Caco-2 (cell line): ENCODE results near the gene ATP2C2. TPM values are rescaled to one million over a fixed set of nuclear protein-coding genes. Genes with fewer than 3 reads are reported as not detected.
A peak's percentile ranks its signal among the peaks of the same experiment; 100 is the strongest.

ENCODE experiments used
- BruUV-seq: library from RNA; stranded (reverse); fragments of 400-500 nt; replicated peaks from 2 replicates; lab custom pipeline; 2021; lab: Mats Ljungman, UMichigan
- CTCF ChIA-PET: fragments of 300-600 bp; sonication (Branson Sonifier 250); formaldehyde crosslinking; loops from one replicate; lab custom pipeline; 2022; ENCODE audit warnings: antibody characterized with exemption; lab: Charles Lee
- POLR2A ChIA-PET: fragments of 300-600 bp; sonication (Branson Sonifier 250); formaldehyde crosslinking; loops from one replicate; lab custom pipeline; 2022; ENCODE audit warnings: antibody characterized with exemption; lab: Charles Lee
- DNase-seq, 2 experiments: peaks; one replicate each; pipeline versions ENCODE4 v3.0.0 to v3.0.0-alpha.2; 2020 to 2022
- H3K27me3 ChIP-seq: replicated peaks from 2 replicates; pipeline ENCODE4 v1.6.0; 2011; ENCODE audit warnings: low read length; ENCODE audit not compliant: control insufficient read depth, insufficient read depth
- H3K36me3 ChIP-seq: 2 replicates; pipeline ENCODE4 v1.5.1; 2011; ENCODE audit warnings: low read length; ENCODE audit not compliant: control insufficient read depth, insufficient read depth
- H3K4me1 ChIP-seq: fragments of 250-450 bp; sonication (Bioruptor Pico); 2 replicates; pipeline ENCODE4 v1.5.1; 2020; ENCODE audit warnings: mild to moderate bottlenecking
- H3K4me3 ChIP-seq: 2 replicates; pipeline ENCODE4 v1.5.1; 2011; ENCODE audit warnings: low read depth, mild to moderate bottlenecking, control low read depth, low read length
- H3K9me3 ChIP-seq: fragments of 250-450 bp; sonication (Bioruptor Pico); 2 replicates; pipeline ENCODE4 v1.5.1; 2020; ENCODE audit warnings: mild to moderate bottlenecking, moderate library complexity
- H3K27ac Mint-ChIP-seq: one replicate; pipeline ENCODE4 v1.8.0; 2022; ENCODE audit warnings: mixed read lengths; ENCODE audit not compliant: unreplicated experiment
- H3K27me3 Mint-ChIP-seq: one replicate; pipeline ENCODE4 v1.8.0; 2022; ENCODE audit warnings: mixed read lengths; ENCODE audit not compliant: insufficient read depth, unreplicated experiment
- H3K36me3 Mint-ChIP-seq: one replicate; pipeline ENCODE4 v1.8.0; 2022; ENCODE audit warnings: mild to moderate bottlenecking, mixed read lengths; ENCODE audit not compliant: insufficient read depth, unreplicated experiment
- H3K4me1 Mint-ChIP-seq: one replicate; pipeline ENCODE4 v1.8.0; 2022; ENCODE audit warnings: low read depth, mixed read lengths; ENCODE audit not compliant: unreplicated experiment
- H3K4me3 Mint-ChIP-seq: one replicate; pipeline ENCODE4 v1.8.0; 2022; ENCODE audit warnings: mild to moderate bottlenecking, moderate library complexity, mixed read lengths; ENCODE audit not compliant: unreplicated experiment
- H3K9me3 Mint-ChIP-seq: one replicate; pipeline ENCODE4 v1.8.0; 2022; ENCODE audit warnings: mixed read lengths; ENCODE audit not compliant: unreplicated experiment
- intact Hi-C: fragments of 100-400 bp; cut with micrococcal nuclease; formaldehyde crosslinking; loops from one replicate; pipeline ENCODE4 v1.10.0; 2022; ENCODE audit not compliant: unreplicated experiment
- total RNA-seq: library from RNA; stranded (reverse); gene quantifications from 2 replicates; pipeline ENCODE4 v1.2.3, GENCODE V29; 2022
- TF ChIP-seq, protein P1 (sequence below), 2 experiments: fragments of 200-600 bp in 1 of 2; IDR thresholded peaks; 1 replicate in 1 of 2; 2 replicates in 1 of 2; pipeline versions ENCODE4 v1.5.1 to v1.8.0; 2011 to 2022; ENCODE audit warnings: antibody characterized with exemption in 1 of 2, control low read depth in 1 of 2, inconsistent platforms in 1 of 2, low read depth in 1 of 2, low read length in 1 of 2, mild to moderate bottlenecking in 1 of 2, moderate library complexity in 1 of 2; ENCODE audit not compliant: insufficient read depth in 1 of 2, severe bottlenecking in 1 of 2, unreplicated experiment in 1 of 2

ATP2C2 gene
- total RNA-seq, 1 experiment from 2014 or later, result 47.0 TPM

DNA sequence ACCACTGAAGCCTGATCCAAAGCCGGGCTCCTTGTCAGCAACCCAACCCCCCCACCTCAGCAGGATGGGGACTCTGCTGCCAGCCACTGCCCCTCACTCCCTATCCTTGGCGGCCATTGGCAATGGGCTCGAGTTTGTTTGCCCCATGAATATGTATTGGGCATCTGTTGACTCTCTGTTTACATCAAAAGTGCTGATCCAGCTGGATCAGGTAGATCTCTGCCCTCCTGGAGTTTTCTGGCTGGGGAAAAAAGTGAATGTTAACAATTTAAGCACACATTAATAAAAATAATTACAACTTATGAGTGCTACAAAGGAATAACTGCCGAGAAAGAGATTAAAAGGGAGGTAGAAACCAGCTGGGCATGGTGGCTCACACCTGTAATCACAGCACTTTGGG is 62.5 kb downstream of the ATP2C2 start:
- Histone ChIP-seq H3K9me3 (no peaks in the 10 kb centered on the region), H3K4me3 (no peak overlapping the region), H3K36me3 (no peaks in the 10 kb centered on the region; the same call in 1 of the 2 replicates), H3K4me1 (peaks cover 12% of the 10 kb centered on the region; the same call in 1 of the 2 replicates), H3K27me3 (no peaks in the 10 kb centered on the region)
- Mint-ChIP-seq H3K4me3 (no peak overlapping the region), H3K36me3 (peaks cover 10% of the 10 kb centered on the region), H3K27ac (no peak overlapping the region), H3K27me3 (no peaks in the 10 kb centered on the region), H3K4me1 (peaks cover 10% of the 10 kb centered on the region), H3K9me3 (no peaks in the 10 kb centered on the region)
- ChIA-PET POLR2A (no interaction called here), CTCF (no interaction called here)
- TF ChIP-seq, protein P1, sequence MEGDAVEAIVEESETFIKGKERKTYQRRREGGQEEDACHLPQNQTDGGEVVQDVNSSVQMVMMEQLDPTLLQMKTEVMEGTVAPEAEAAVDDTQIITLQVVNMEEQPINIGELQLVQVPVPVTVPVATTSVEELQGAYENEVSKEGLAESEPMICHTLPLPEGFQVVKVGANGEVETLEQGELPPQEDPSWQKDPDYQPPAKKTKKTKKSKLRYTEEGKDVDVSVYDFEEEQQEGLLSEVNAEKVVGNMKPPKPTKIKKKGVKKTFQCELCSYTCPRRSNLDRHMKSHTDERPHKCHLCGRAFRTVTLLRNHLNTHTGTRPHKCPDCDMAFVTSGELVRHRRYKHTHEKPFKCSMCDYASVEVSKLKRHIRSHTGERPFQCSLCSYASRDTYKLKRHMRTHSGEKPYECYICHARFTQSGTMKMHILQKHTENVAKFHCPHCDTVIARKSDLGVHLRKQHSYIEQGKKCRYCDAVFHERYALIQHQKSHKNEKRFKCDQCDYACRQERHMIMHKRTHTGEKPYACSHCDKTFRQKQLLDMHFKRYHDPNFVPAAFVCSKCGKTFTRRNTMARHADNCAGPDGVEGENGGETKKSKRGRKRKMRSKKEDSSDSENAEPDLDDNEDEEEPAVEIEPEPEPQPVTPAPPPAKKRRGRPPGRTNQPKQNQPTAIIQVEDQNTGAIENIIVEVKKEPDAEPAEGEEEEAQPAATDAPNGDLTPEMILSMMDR (IDR thresholded peaks at IDR 0.05; ENCODE audit: insufficient read depth in 1 of 2, low read depth in 1 of 2, low read length in 1 of 2, severe bottlenecking in 1 of 2, unreplicated experiment in 1 of 2), result no peak
- no TSS peak for BruUV-seq
- intact Hi-C loops, result no loop called here
- no peak for DNase-seq

DNA sequence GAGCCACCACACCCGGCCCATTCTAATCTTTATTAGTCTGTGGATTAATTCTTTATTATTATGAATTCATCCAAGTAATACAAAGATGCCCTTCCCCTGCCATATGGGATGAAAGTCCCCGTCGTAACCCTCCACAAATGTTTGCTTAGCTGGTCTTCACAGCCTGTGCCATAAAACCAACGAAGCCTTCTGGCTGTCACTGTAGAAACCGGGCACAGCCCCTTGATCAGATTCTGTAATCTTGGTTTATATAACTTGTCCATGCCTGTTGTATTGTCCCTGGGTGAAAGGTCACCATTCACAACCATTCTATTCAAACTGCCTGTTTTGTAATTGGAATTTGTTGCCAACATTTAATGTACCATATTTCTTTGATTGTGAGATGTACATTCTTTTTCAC is 66.5 kb downstream of the ATP2C2 start:
- no peaks in the 10 kb centered on the region for H3K9me3 Mint-ChIP-seq
- no peak overlapping the region for H3K27ac Mint-ChIP-seq
- no peaks in the 10 kb centered on the region for H3K27me3 Mint-ChIP-seq
- POLR2A ChIA-PET, result no interaction called here
- H3K36me3 Mint-ChIP-seq, result peaks cover 8% of the 10 kb centered on the region
- TF ChIP-seq, protein P1 (IDR thresholded peaks at IDR 0.05; ENCODE audit: insufficient read depth in 1 of 2, low read depth in 1 of 2, low read length in 1 of 2, severe bottlenecking in 1 of 2, unreplicated experiment in 1 of 2), result no peak
- no peaks in the 10 kb centered on the region for H3K9me3 ChIP-seq
- peaks cover 10% of the 10 kb centered on the region for H3K4me1 Mint-ChIP-seq
- H3K27me3 ChIP-seq, result no peaks in the 10 kb centered on the region
- H3K4me3 ChIP-seq, result no peak overlapping the region
- H3K4me1 ChIP-seq, result peaks cover 12% of the 10 kb centered on the region; the same call in 1 of the 2 replicates
- CTCF ChIA-PET, result no interaction called here
- no peak overlapping the region for H3K4me3 Mint-ChIP-seq
- no TSS peak for BruUV-seq
- H3K36me3 ChIP-seq, result no peaks in the 10 kb centered on the region; the same call in 1 of the 2 replicates
- intact Hi-C loops, result no loop called here
- peak; percentile 45 to 71 for DNase-seq

DNA sequence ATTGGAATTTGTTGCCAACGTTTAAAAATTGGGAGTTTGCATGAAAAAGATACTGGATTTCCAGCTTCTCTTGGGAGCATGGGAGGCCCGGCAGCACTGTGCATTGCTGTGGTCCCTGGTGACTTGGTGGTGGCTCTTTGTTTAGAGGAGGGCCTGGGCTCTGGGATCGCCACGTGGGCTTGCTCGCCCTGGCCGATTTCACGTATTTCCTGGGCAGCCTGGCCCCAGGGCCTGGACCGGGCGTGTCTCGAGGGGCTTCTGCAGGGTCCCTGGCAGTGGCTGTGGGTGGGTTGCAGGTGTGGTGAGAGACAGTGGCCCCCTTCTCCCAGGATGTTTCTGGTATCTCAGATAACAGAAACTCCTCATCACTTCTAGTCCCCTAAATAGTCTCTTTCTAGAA is 67.9 kb downstream of the ATP2C2 start:
- intact Hi-C loops, result no loop called here
- H3K27me3 ChIP-seq, result no peaks in the 10 kb centered on the region
- no peaks in the 10 kb centered on the region for H3K9me3 Mint-ChIP-seq
- no peaks in the 10 kb centered on the region for H3K9me3 ChIP-seq
- peaks cover 10% of the 10 kb centered on the region for H3K4me1 Mint-ChIP-seq
- ChIA-PET CTCF (no interaction called here), POLR2A (no interaction called here)
- BruUV-seq, result no TSS peak
- H3K4me3 Mint-ChIP-seq, result no peak overlapping the region
- peaks cover 8% of the 10 kb centered on the region for H3K36me3 Mint-ChIP-seq
- H3K4me1 ChIP-seq, result peaks cover 12% of the 10 kb centered on the region; the same call in 1 of the 2 replicates
- no peak overlapping the region for H3K27ac Mint-ChIP-seq
- H3K36me3 ChIP-seq, result no peaks in the 10 kb centered on the region; the same call in 1 of the 2 replicates
- DNase-seq, result no peak
- TF ChIP-seq, protein P1 (IDR thresholded peaks at IDR 0.05; ENCODE audit: insufficient read depth in 1 of 2, low read depth in 1 of 2, low read length in 1 of 2, severe bottlenecking in 1 of 2, unreplicated experiment in 1 of 2), result no peak
- no peak overlapping the region for H3K4me3 ChIP-seq
- no peaks in the 10 kb centered on the region for H3K27me3 Mint-ChIP-seq
